Adrenal gland (tissue), 5 donors: Measurements from ENCODE around the gene LAMC3.

ENCODE experiments used
- POLR2A ChIP-seq, 2 donors: fragments of 450-650 bp; IDR thresholded peaks; one replicate each; pipeline ENCODE4 v1.6.1; 2017; ENCODE audit warnings: antibody characterized with exemption in 2 of 2, mild to moderate bottlenecking in 2 of 2, moderate library complexity in 1 of 2
- TF ChIP-seq, protein P1 (sequence below), 6 experiments: fragments of 450-650 bp in 4 of 6; fragments of 200-600 bp in 2 of 6; sonication (generic) in 1 of 6; IDR thresholded peaks; 1 replicate in 5 of 6; 2 replicates in 1 of 6; pipeline versions ENCODE4 v1.5.1 to v1.8.0; 2016 to 2021; ENCODE audit warnings: antibody characterized with exemption in 6 of 6, mild to moderate bottlenecking in 2 of 6, moderate library complexity in 1 of 6
- donor health status: DM: no; HTN: no; CAD: no.

DNA sequence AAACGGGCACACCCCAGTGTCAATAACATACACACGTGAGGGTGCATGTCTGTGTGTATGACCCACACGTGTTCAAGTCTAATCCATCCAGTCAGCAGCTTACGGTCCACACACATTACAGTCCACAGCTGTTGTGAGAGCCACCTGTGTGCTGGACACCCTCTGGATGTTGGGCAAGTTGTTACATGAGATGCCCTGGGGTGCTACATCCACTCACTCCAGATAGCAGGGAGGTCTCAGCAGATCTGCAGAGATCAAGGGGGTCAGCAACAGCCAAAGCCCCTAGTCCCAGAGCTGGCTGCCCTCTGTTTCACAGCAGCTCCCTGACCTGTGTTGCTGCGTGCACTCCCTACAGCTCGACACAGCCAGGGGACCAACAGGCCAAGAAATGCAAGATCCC lies 83.1 kb downstream of the LAMC3 start:
- TF ChIP-seq, protein P1, sequence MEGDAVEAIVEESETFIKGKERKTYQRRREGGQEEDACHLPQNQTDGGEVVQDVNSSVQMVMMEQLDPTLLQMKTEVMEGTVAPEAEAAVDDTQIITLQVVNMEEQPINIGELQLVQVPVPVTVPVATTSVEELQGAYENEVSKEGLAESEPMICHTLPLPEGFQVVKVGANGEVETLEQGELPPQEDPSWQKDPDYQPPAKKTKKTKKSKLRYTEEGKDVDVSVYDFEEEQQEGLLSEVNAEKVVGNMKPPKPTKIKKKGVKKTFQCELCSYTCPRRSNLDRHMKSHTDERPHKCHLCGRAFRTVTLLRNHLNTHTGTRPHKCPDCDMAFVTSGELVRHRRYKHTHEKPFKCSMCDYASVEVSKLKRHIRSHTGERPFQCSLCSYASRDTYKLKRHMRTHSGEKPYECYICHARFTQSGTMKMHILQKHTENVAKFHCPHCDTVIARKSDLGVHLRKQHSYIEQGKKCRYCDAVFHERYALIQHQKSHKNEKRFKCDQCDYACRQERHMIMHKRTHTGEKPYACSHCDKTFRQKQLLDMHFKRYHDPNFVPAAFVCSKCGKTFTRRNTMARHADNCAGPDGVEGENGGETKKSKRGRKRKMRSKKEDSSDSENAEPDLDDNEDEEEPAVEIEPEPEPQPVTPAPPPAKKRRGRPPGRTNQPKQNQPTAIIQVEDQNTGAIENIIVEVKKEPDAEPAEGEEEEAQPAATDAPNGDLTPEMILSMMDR (IDR thresholded peaks at IDR 0.05): no peak
- TF ChIP-seq POLR2A (IDR thresholded peaks at IDR 0.05): no peak
